ENCODE measurements around the gene NAGK.
A peak's percentile ranks its signal among the peaks of the same experiment; 100 is the strongest.
"Not testable (repeated sequence)": the region's sequence is repeated elsewhere in the genome, so short reads cannot be mapped to it uniquely, and the experiment has no call there.

Gene NAGK

DNA sequence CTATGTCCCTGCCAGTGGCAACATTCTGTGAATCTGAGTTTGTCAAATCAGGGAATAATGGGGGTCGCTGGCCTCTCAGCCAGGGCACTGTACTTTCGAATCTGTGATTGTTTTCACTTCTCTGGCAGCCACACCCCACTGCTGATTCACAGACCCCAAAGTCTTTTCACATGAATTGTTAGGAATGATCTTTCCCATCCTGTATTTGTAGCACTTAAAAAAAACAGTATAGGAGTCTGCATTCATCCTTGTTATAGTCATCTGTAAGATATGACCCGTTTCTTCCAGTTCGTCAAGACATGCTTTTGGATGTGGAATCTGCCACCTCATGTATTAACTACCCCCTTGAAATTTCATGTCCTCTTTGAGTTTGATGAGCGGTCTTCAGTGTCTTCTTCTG is 928 bp downstream of the NAGK start:
- no peak for DNase-seq (ENCODE audit: low read depth)

DNA sequence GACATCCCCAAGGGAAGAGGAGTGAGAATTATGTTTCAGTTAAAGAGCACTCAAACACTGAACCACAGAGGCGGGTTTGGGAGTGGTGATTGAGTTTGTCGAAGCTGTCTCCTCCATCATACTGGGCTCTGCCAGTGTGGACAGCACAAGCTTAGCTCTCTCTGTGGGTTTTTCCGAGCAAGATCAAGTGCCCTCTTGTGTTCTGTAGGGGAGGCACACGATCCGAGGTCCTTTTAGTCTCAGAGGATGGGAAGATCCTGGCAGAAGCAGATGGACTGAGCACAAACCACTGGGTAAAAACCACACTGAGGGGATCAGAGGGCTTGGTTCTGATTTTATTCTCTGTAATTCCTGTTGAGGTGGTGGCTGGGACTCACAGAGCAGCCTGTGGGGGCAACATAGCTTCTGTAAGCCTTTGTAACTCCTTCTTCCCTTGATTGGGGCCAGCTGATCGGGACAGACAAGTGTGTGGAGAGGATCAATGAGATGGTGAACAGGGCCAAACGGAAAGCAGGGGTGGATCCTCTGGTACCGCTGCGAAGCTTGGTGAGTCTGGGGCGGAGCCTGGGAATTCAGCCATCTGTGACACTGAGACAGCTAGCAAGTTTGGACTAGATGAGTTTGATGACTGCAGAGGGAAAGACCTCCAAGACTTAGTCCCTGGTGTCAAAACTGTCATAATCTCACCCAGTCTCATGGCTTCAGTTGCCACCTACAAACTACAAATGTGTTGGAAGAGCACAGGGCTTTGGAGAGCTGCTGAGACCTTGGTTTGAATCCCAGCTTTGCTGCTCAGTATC is 2.0 kb downstream of the NAGK start:
- DNase-seq (ENCODE audit: low read depth), result no peak

DNA sequence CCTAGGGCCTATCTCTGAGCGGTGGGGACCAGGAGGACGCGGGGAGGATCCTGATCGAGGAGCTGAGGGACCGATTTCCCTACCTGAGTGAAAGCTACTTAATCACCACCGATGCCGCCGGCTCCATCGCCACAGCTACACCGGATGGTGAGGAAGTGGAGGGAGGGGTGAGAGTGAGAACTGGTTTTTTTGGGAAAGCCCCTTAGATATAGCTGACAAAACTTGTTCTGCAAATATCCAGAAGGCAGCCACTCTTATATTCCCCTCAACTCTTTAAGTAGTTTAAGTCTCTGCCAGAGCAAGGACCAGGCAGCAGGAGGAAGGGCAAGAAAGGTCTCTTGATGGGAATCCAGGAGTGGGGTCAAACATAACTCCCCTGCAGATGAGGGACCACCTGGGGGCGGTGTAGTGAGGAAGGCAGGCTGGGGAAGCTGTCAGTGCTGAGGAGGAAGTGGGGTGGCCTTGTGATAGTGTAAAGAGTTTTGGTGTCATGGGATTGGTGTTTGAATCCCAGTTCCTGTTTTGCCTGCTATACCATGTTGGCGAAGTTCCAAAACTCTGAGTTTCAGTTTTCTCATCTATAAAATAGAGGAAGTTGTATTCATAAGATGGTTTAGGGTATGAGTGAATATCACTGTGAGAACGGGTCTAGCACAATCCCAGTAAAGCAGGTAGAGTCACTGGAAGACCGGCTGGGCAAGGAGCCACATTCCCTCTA is 3.4 kb downstream of the NAGK start:
- peak; percentile 31 for DNase-seq (ENCODE audit: low read depth)

GRCh38 chr2:71072492-71072891 is 4.0 kb downstream of the NAGK start:
- no peak for DNase-seq (ENCODE audit: low read depth)

DNA sequence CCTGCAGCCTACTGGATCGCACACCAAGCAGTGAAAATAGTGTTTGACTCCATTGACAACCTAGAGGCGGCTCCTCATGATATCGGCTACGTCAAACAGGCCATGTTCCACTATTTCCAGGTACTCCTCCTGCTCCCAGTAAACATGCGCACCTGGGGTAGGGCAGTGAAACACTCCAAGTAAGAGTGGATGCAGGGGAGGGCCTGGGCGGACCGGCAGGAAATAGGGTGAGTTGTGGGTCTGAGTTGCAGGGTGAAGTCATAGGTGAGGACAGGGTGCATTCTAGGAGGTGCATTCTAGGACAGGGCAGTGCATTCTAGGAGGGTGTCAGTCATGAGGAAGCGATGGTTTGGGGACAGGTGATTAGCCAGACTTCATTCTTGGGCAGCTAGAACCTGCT is 5.0 kb downstream of the NAGK start:
- DNase-seq (ENCODE audit: low read depth), result no peak

- no peak for DNase-seq (ENCODE audit: low read depth)
Measured at GRCh38 chr2:71074893-71075395, 6.5 kb downstream of the NAGK start.

DNA sequence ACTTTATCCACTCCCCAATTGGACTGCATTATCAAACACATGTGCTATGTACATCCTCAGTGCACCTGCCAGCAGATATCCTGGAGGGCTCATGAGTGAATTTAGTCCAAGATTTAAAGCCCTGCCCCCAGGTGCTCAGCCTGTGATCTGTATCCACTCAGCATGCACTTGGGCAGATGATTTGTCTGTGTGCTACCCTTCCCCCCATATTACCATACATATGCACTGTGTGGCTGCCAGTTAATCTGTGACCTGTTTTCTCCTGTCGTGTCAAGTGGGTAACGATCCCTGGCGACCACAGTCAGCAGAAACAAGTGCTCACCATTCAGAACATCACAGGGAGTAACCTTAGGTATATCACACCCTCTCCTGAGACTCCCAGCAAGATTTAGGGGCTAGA is 10.2 kb downstream of the NAGK start:
- no peak for DNase-seq (ENCODE audit: low read depth)

- no peak for DNase-seq (ENCODE audit: low read depth)
Measured at GRCh38 chr2:71082402-71083252, 14.2 kb downstream of the NAGK start.

- DNase-seq (ENCODE audit: low read depth), result not testable (repeated sequence)
Measured at GRCh38 chr2:71083297-71083696, 14.8 kb downstream of the NAGK start.

GRCh38 chr2:71083752-71084312 is 15.4 kb downstream of the NAGK start:
- DNase-seq (ENCODE audit: low read depth), result not testable (repeated sequence)

DNA sequence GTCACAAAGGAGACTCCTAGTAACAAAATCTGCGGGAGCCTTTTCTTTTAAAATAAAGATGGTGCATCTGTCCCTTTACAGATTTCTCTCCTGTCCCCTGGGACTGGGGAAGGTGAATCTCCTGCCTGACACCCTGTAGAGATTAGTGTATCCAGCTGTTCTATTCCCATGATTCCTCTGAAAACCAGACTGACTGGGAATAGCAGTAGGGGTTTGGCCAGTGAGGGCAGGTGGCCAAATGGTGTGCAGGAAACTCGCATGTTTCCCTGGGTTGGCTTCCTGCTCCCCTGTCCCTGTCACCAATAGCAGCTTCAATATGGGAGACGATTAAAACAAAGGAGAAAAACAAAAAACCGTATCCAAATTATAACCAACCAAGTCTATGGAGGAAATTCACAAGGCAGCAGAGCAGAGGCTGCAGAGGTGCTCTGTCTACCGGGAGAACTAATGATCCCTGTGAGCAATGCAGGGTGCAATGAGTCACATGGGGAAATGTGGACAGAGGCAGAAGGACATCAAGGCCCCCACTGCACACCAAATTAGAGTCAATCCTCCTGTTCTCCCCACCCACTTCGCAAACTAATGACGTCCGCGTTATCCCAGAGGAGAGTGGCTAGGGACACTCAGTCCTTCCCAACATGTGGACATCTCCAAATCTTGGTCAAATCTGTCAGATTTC is 17.0 kb downstream of the NAGK start:
- not testable (repeated sequence) for DNase-seq (ENCODE audit: low read depth)

- DNase-seq (ENCODE audit: low read depth), result not testable (repeated sequence)
Measured at GRCh38 chr2:71089475-71089874, 21.0 kb downstream of the NAGK start.

DNA sequence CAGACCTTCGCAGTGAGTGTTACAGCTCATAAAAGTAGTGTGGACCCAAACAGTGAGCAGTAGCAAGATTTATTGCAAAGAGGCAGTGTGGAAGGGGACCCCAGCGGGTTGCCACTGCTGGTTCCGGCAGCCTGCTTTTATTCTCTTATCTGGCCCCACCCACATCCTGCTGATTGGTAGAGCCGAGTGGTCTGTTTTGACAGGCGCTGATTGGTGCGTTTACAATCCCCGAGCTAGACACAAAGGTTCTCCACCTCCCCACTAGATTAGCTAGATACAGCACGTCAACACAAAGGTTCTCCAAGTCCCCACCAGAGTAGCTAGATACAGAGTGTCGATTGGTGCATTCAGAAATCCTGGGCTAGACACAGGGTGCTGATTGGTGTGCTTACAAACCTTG is 23.4 kb downstream of the NAGK start:
- DNase-seq (ENCODE audit: low read depth), result not testable (repeated sequence)

GRCh38 chr2:71092491-71093260 is 24.2 kb downstream of the NAGK start:
- DNase-seq (ENCODE audit: low read depth), result not testable (repeated sequence)

DNA sequence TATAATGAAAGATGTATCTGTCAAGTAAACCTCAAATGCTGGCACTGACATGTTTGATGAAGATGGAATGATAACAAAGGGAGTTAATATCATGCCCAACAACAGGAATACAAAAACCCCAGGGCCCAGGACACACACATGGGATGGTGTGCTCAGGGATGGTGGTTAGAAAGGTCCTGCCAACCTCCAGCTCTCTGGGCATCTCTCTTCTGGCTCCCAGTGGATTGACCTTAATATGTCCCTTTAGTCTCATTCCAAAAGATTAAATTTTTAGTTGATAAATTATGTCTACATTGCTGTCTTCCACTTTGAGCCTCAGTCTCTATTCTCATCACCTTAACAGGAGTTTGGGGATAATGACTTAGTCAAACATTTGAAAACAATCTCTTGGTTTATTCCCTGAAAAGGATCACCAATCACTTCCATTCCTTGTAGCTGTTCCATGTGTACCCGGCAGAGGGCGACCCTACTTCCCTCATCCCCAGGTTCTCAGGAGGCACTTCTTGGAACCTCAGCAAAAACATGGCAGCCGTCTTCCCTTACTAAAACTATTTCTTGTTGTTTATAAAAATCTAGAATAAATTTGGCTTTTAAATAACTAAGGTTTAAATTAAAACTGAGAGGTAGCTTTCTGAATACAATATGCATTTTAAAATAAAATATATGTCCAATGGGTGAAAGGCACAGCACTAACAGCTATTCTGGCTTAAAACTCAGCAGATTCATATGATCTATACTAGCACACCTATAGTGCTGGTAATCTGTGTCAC is 31.9 kb downstream of the NAGK start:
- DNase-seq (ENCODE audit: low read depth), result peak; percentile 32

DNA sequence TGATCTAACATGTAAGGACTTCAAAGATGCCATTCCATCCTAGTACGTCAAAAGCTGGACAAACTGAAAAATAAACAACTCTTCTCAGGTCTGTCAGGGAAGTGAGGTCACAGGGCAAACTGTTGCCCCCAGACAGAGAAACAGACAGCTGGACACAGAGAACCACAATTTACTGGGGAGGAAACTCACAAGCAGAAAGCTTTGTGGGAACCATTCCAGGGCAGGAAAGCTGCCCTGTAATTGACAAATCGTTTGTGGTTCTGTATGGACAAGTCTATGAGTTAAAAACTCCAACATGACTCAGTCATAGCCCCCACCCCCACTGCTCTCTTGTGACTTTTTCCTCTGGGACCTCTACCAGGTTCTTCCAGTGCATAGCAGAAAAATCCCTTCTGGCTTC is 33.2 kb downstream of the NAGK start:
- no peak for DNase-seq (ENCODE audit: low read depth)

DNA sequence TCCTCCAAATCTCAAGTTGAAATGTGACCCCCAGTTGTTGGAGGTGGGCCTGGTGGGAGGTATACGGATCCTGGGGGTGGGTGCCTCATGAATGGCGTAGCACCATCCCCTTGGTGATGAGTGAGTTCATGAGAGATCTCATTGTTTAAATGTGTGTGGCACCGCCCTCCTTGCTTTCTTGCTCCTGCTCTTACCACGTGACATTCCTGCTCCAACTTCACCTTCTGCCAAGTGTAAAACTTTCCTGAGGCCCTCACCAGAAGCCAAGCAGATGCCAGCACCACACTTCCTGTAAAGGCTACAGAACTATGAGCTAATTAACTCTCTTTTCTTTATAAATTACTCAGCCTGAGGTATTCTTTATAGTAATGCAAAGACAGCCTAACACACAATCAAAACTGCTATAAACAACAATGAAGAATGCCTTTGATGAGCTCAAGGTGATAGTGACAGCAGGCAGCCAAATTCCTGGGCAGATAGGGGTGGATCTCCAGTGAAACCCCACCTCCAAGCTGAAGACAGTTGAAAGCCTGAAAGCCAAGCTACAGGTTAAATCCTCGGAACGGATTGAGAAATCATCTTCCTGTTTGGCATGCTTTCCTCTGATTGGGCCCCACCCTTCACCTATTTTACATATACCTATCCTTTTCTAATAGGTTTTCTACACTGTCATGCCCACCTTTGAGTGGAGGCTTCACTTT is 34.7 kb downstream of the NAGK start:
- no peak for DNase-seq (ENCODE audit: low read depth)

DNA sequence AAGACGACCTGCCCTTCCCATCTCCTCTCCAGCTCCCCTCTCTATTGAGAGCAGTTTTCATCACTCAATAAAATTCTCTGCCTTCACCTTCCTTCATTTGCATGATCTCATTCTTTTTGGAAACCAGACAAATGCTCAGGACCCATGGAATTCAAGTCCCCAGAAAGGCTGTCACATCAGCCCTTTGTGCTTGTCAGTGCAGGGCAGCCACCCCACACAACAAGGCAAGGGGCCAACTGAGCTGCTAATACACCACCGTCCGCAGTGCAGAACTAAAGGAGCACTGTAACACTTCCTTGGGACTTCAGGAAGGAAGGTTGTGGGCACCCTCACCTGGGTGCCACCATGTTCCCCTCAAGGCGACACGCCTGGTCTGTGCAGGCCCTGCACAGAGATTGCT is 35.4 kb downstream of the NAGK start:
- no peak for DNase-seq (ENCODE audit: low read depth)

- DNase-seq (ENCODE audit: low read depth), result not testable (repeated sequence)
Measured at GRCh38 chr2:71106463-71106862, 38.0 kb downstream of the NAGK start.

All from stimulated activated CD8-positive, alpha-beta memory T cell treated with anti-CD3 and anti-CD28 coated beads, Interleukin-12 subunit alpha, Interleukin-12 subunit beta, amount 100 ng/mL, for 1 hour (primary cell).